ENCODE data around the gene RERE.

Gene RERE

DNA sequence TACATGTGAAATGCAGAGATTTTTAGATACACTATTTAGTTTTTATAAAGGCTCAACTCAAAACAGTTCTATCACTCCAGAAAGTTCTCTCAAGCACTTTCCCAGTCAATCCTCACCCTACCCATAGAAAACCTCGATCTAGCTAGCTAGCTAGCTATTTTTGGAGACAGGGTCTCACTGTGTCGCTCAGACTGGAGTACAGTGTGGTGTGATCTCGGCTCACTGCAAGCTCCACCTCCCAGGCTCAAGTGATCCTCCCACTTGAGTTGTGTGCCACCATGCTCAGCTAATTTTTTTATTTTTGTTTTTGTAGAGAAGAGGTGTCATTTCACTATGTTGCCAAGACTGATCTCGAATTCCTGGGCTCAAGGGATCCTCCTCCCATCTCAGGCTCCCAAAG is 236.9 kb downstream of the RERE start:
- no peaks in the 10 kb centered on the region for H3K36me3 ChIP-seq (ENCODE audit: control insufficient read depth, insufficient read depth, low read length)
- no peak overlapping the region for H3K27ac ChIP-seq (ENCODE audit: insufficient read depth, low read length, poor library complexity, severe bottlenecking)
- no peaks in the 10 kb centered on the region for H3K27me3 ChIP-seq (replicated peaks; ENCODE audit: control insufficient read depth, insufficient read depth, low read length, poor library complexity, severe bottlenecking)
- H3K4me3 ChIP-seq (ENCODE audit: insufficient read depth, low read depth, low read length, poor library complexity, severe bottlenecking), result no peak overlapping the region
- no peaks in the 10 kb centered on the region for H3K4me1 ChIP-seq (ENCODE audit: control insufficient read depth, insufficient read depth, low read length, poor library complexity, severe bottlenecking)
- no peak for DNase-seq
- no peaks in the 10 kb centered on the region for H3K9me3 ChIP-seq (ENCODE audit: control insufficient read depth, low read length)

DNA sequence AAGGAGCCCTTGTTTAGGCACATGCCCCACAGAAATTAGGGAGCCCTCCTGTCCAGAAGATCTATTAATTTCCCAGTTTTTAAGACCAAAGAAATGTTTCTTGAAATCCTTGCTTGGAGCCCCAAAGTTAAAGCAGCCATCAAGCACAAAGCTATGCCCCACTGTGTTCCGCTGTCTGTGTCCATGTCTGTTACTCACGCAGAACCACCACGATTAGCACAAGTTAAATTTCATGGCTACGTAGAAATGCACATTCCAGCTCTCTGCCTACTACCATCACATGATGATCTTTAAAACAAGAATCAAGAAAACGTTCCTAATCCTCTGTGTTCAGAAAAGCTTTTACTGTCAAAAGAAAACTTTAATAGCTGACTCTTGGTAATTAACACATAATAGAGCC is 238.5 kb downstream of the RERE start:
- Histone ChIP-seq H3K4me1 (ENCODE audit: control insufficient read depth, insufficient read depth, low read length, poor library complexity, severe bottlenecking) (no peaks in the 10 kb centered on the region), H3K9me3 (ENCODE audit: control insufficient read depth, low read length) (no peaks in the 10 kb centered on the region), H3K27me3 (replicated peaks; ENCODE audit: control insufficient read depth, insufficient read depth, low read length, poor library complexity, severe bottlenecking) (no peaks in the 10 kb centered on the region), H3K4me3 (ENCODE audit: insufficient read depth, low read depth, low read length, poor library complexity, severe bottlenecking) (no peak overlapping the region), H3K27ac (ENCODE audit: insufficient read depth, low read length, poor library complexity, severe bottlenecking) (no peak overlapping the region), H3K36me3 (ENCODE audit: control insufficient read depth, insufficient read depth, low read length) (no peaks in the 10 kb centered on the region)
- no peak for DNase-seq

DNA sequence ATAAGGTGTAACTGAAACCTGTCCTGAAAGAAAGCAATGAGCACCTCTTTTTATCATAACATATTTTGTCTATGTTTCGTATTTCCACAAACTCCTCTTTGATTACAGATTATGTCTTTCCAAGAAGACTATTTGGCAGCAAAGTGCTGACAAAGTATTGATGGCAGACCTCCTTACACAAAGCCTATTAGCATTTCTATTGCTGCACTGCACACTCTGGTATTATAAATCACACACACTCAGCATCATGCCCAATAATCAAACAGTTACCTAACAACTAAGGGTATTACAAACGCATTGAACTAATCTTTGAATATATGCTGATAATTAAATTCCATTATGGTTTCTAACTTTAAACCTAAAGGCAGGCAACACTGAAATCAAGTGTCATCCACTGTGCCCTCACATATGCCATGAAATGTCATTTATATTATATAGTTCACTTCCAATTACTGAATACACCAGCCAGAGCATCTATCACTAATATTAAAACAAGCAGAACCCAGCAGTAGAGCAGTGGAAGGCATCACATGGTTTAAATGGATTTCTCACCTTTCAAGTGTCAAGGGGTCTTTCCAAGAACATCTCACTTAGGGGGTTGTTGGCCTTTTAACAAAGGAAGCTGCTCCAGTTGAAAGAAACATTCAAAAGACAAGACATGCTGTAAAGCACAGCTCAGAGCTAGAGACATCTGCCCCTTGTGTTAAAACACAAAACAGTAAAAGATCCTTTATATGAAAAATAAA is 239.1 kb downstream of the RERE start:
- no peaks in the 10 kb centered on the region for H3K36me3 ChIP-seq (ENCODE audit: control insufficient read depth, insufficient read depth, low read length)
- no peak overlapping the region for H3K4me3 ChIP-seq (ENCODE audit: insufficient read depth, low read depth, low read length, poor library complexity, severe bottlenecking)
- no peaks in the 10 kb centered on the region for H3K27me3 ChIP-seq (replicated peaks; ENCODE audit: control insufficient read depth, insufficient read depth, low read length, poor library complexity, severe bottlenecking)
- no peaks in the 10 kb centered on the region for H3K4me1 ChIP-seq (ENCODE audit: control insufficient read depth, insufficient read depth, low read length, poor library complexity, severe bottlenecking)
- DNase-seq, result no peak
- no peaks in the 10 kb centered on the region for H3K9me3 ChIP-seq (ENCODE audit: control insufficient read depth, low read length)
- H3K27ac ChIP-seq (ENCODE audit: insufficient read depth, low read length, poor library complexity, severe bottlenecking), result no peak overlapping the region

DNA sequence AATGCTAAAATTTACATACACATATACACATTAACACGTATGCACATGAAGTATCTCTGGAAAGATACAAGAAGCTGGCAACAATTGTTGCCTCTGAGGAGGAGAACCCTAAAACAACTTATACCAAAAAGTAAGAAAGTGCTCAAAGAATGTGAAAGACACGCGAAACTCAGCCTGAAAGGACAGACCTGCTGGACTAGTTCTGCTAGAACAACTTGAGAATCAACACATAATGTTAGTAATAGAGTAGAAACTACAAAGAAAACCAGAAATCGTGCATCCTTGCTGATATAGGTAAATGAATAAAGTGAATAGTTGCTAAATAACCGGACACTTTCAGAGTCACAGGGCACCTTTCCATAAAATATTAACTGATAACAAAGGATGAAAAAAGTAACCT is 242.5 kb downstream of the RERE start:
- no peaks in the 10 kb centered on the region for H3K4me1 ChIP-seq (ENCODE audit: control insufficient read depth, insufficient read depth, low read length, poor library complexity, severe bottlenecking)
- no peaks in the 10 kb centered on the region for H3K27me3 ChIP-seq (replicated peaks; ENCODE audit: control insufficient read depth, insufficient read depth, low read length, poor library complexity, severe bottlenecking)
- DNase-seq, result no peak
- no peak overlapping the region for H3K27ac ChIP-seq (ENCODE audit: insufficient read depth, low read length, poor library complexity, severe bottlenecking)
- H3K4me3 ChIP-seq (ENCODE audit: insufficient read depth, low read depth, low read length, poor library complexity, severe bottlenecking), result no peak overlapping the region
- H3K9me3 ChIP-seq (ENCODE audit: control insufficient read depth, low read length), result no peaks in the 10 kb centered on the region
- no peaks in the 10 kb centered on the region for H3K36me3 ChIP-seq (ENCODE audit: control insufficient read depth, insufficient read depth, low read length)

DNA sequence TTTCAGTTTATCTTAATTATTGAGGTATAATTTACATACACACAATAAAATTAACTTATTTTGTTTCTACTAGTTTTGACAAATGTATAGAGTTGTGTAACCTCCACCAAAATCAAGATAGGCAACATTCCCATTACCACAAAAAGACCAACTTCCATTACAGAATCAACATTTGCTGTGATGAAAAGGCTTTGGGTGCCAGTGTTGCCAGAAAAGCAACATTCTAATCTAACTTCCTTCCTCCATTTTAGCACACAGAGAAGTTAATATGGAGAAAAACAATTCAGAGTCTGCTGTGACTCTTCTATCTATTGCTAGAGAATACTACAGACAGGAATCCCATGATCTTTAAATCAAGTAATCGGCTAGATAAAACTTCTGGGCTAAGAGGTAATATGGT is 245.3 kb downstream of the RERE start:
- Histone ChIP-seq H3K4me3 (ENCODE audit: insufficient read depth, low read depth, low read length, poor library complexity, severe bottlenecking) (no peak overlapping the region), H3K27ac (ENCODE audit: insufficient read depth, low read length, poor library complexity, severe bottlenecking) (no peak overlapping the region), H3K4me1 (ENCODE audit: control insufficient read depth, insufficient read depth, low read length, poor library complexity, severe bottlenecking) (no peaks in the 10 kb centered on the region), H3K27me3 (replicated peaks; ENCODE audit: control insufficient read depth, insufficient read depth, low read length, poor library complexity, severe bottlenecking) (no peaks in the 10 kb centered on the region), H3K9me3 (ENCODE audit: control insufficient read depth, low read length) (no peaks in the 10 kb centered on the region), H3K36me3 (ENCODE audit: control insufficient read depth, insufficient read depth, low read length) (no peaks in the 10 kb centered on the region)
- no peak for DNase-seq

DNA sequence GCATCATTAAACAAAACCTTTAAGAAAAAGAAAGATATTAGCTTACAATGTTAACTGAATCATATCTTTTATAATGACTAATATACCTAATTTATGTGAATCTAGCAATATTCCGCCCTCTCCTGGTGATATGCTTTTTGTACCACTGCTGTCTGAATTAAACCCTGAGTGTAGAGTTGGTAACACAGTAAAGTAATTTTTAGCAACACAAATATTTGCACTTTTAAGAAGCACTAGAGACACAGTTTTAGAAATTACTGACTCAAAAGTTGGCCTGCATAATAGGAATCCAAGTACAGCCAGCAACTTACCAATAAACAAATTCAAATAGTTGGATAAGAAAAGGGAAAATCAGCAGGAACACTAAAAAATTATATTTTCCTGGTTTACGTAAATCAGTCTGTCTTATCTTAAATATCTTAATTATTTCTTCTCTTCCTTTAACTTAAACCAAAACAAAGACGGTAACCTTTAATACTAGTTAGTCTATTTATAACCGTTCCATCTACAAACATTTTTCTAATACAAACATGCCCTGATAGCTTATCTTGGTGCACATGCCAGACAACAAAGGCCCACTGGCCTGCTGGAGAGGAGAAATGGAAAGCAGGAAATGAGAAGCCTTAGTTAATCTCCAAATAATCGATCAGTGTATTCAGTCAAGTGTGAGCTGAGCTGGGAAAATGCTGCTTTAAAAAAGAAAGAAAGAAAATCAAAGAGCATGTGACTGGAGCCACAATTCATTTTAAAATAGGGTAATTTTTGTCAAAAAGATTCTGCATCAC is 246.0 kb downstream of the RERE start:
- no peak for DNase-seq
- no peak overlapping the region for H3K27ac ChIP-seq (ENCODE audit: insufficient read depth, low read length, poor library complexity, severe bottlenecking)
- H3K9me3 ChIP-seq (ENCODE audit: control insufficient read depth, low read length), result no peaks in the 10 kb centered on the region
- no peak overlapping the region for H3K4me3 ChIP-seq (ENCODE audit: insufficient read depth, low read depth, low read length, poor library complexity, severe bottlenecking)
- H3K36me3 ChIP-seq (ENCODE audit: control insufficient read depth, insufficient read depth, low read length), result no peaks in the 10 kb centered on the region
- no peaks in the 10 kb centered on the region for H3K27me3 ChIP-seq (replicated peaks; ENCODE audit: control insufficient read depth, insufficient read depth, low read length, poor library complexity, severe bottlenecking)
- no peaks in the 10 kb centered on the region for H3K4me1 ChIP-seq (ENCODE audit: control insufficient read depth, insufficient read depth, low read length, poor library complexity, severe bottlenecking)

DNA sequence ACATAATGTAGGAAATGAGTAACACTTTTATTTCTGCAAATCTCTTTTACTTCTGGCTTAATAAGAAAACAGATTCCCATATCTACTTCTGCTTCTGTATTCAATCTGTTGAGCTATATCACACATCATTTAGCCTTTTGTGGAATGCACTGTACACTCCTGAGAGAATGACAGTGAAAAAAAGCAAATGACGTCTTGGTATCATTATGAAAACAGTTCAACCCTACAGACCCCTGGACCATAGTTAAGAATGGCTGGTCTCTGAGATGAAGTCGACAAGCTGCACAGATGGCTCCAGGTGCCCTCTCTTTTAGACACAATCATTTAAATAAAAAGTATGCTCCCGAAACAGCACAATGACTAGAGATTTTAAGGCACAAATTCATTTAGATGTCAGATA is 247.0 kb downstream of the RERE start:
- H3K4me1 ChIP-seq (ENCODE audit: control insufficient read depth, insufficient read depth, low read length, poor library complexity, severe bottlenecking), result no peaks in the 10 kb centered on the region
- DNase-seq, result no peak
- H3K4me3 ChIP-seq (ENCODE audit: insufficient read depth, low read depth, low read length, poor library complexity, severe bottlenecking), result no peak overlapping the region
- H3K27ac ChIP-seq (ENCODE audit: insufficient read depth, low read length, poor library complexity, severe bottlenecking), result no peak overlapping the region
- no peaks in the 10 kb centered on the region for H3K27me3 ChIP-seq (replicated peaks; ENCODE audit: control insufficient read depth, insufficient read depth, low read length, poor library complexity, severe bottlenecking)
- H3K36me3 ChIP-seq (ENCODE audit: control insufficient read depth, insufficient read depth, low read length), result no peaks in the 10 kb centered on the region
- H3K9me3 ChIP-seq (ENCODE audit: control insufficient read depth, low read length), result no peaks in the 10 kb centered on the region

DNA sequence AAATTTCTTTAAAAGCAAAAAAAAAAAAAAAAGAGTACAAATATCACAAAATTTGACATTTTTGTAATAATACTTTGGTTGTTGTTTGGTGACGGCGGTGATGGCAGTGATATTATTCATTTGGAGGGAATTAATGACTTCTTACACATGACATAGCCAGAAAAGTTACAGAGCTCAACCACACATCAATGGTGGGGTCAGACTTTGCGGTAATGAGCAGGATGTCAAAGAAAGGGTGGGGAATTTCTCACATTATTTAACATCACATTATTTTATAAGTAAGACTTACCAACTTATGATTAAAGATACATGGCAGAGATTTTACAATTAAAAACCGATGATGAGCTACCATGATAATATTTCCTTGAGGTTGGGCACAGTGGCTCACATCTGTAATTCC is 248.2 kb downstream of the RERE start:
- no peaks in the 10 kb centered on the region for H3K36me3 ChIP-seq (ENCODE audit: control insufficient read depth, insufficient read depth, low read length)
- H3K4me3 ChIP-seq (ENCODE audit: insufficient read depth, low read depth, low read length, poor library complexity, severe bottlenecking), result no peak overlapping the region
- H3K27ac ChIP-seq (ENCODE audit: insufficient read depth, low read length, poor library complexity, severe bottlenecking), result no peak overlapping the region
- no peaks in the 10 kb centered on the region for H3K9me3 ChIP-seq (ENCODE audit: control insufficient read depth, low read length)
- no peak for DNase-seq
- no peaks in the 10 kb centered on the region for H3K27me3 ChIP-seq (replicated peaks; ENCODE audit: control insufficient read depth, insufficient read depth, low read length, poor library complexity, severe bottlenecking)
- H3K4me1 ChIP-seq (ENCODE audit: control insufficient read depth, insufficient read depth, low read length, poor library complexity, severe bottlenecking), result no peaks in the 10 kb centered on the region

DNA sequence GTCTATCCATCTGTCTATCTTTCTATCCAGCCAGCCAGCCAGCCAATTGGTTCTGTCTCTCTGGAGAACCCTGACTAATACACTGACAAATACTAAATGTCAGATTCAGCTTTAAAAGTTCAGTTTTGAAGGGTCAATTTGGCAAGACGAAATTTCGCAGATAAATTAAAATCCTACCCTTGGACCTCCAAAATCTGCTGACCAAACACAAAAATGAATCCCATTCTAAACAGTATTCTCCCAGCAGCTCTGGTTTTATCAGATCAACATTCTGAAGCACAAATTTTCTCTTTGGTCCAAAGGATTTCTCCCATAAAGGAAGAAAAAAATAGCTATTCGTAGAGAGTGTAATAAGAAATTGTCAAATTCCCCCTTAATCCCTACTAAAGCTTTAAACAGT is 248.6 kb downstream of the RERE start:
- Histone ChIP-seq H3K4me3 (ENCODE audit: insufficient read depth, low read depth, low read length, poor library complexity, severe bottlenecking) (no peak overlapping the region), H3K27me3 (replicated peaks; ENCODE audit: control insufficient read depth, insufficient read depth, low read length, poor library complexity, severe bottlenecking) (no peaks in the 10 kb centered on the region), H3K4me1 (ENCODE audit: control insufficient read depth, insufficient read depth, low read length, poor library complexity, severe bottlenecking) (no peaks in the 10 kb centered on the region), H3K9me3 (ENCODE audit: control insufficient read depth, low read length) (no peaks in the 10 kb centered on the region), H3K27ac (ENCODE audit: insufficient read depth, low read length, poor library complexity, severe bottlenecking) (no peak overlapping the region), H3K36me3 (ENCODE audit: control insufficient read depth, insufficient read depth, low read length) (no peaks in the 10 kb centered on the region)
- DNase-seq, result no peak

DNA sequence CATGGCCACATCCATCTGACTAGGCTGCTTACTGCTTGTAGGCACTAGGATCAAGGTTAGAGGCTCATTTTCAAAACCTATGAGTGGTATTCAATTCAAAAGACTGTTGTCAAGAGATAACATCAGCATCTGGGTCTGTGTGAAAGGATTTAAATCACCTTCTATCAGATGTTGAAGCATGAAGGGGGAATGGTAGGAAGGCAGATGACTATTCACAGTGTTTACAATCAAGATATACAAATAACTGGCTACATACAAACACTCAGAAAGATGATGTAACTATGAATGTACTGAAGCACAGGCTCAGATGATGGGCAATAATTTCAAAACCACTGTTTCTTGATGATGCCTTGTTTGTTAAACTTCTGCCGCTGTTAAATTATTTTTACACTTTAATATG is 250.3 kb downstream of the RERE start:
- no peak for DNase-seq
- Histone ChIP-seq H3K36me3 (ENCODE audit: control insufficient read depth, insufficient read depth, low read length) (no peaks in the 10 kb centered on the region), H3K27ac (ENCODE audit: insufficient read depth, low read length, poor library complexity, severe bottlenecking) (no peak overlapping the region)

More for the DNA sequence above, 250.3 kb downstream of the RERE start:
- Histone ChIP-seq H3K4me1 (ENCODE audit: control insufficient read depth, insufficient read depth, low read length, poor library complexity, severe bottlenecking) (no peaks in the 10 kb centered on the region), H3K4me3 (ENCODE audit: insufficient read depth, low read depth, low read length, poor library complexity, severe bottlenecking) (no peak overlapping the region), H3K9me3 (ENCODE audit: control insufficient read depth, low read length) (no peaks in the 10 kb centered on the region), H3K27me3 (replicated peaks; ENCODE audit: control insufficient read depth, insufficient read depth, low read length, poor library complexity, severe bottlenecking) (no peaks in the 10 kb centered on the region)

All from effector memory CD4-positive, alpha-beta T cell (primary cell).